A204.1 (cell line): ENCODE results near the gene SPNS2.

Source experiments
- FAIRE-seq: peaks from 2 replicates; lab custom pipeline; 2012; peaks lifted over from hg19 to GRCh38; lab: Jason Lieb, UNC

Gene SPNS2

GRCh38 chr17:4498461-4499397, at the start of gene SPNS2:
TSS of gene SPNS2 (plus strand) at chr17:4498881. CDS start at chr17:4499048, 167 bp downstream.
- no peak for FAIRE-seq

GRCh38 chr17:4449736-4450135, 48.9 kb upstream of the SPNS2 start:
- no peak for FAIRE-seq

- no peak for FAIRE-seq
These were observed 47.9 kb upstream of the SPNS2 start for GRCh38 chr17:4450710-4451316.

GRCh38 chr17:4453812-4454591, 44.7 kb upstream of the SPNS2 start:
- no peak for FAIRE-seq

GRCh38 chr17:4460661-4461060, 38.0 kb upstream of the SPNS2 start:
- FAIRE-seq = no peak

- FAIRE-seq = no peak
These were observed 34.7 kb upstream of the SPNS2 start for GRCh38 chr17:4463818-4464476.

GRCh38 chr17:4465786-4466185, 32.9 kb upstream of the SPNS2 start:
- no peak for FAIRE-seq

- FAIRE-seq = no peak
These were observed 31.4 kb upstream of the SPNS2 start for GRCh38 chr17:4467287-4467686.

GRCh38 chr17:4469552-4469951, 29.1 kb upstream of the SPNS2 start:
- no peak for FAIRE-seq

GRCh38 chr17:4472286-4472685, 26.4 kb upstream of the SPNS2 start:
- FAIRE-seq = no peak

- FAIRE-seq = no peak
These were observed 24.6 kb upstream of the SPNS2 start for GRCh38 chr17:4474093-4474492.

GRCh38 chr17:4475001-4475400, 23.7 kb upstream of the SPNS2 start:
- no peak for FAIRE-seq

- FAIRE-seq = no peak
These were observed 23.2 kb upstream of the SPNS2 start for GRCh38 chr17:4475463-4475862.

GRCh38 chr17:4476017-4476416, 22.7 kb upstream of the SPNS2 start:
- no peak for FAIRE-seq

- FAIRE-seq = no peak
These were observed 22.1 kb upstream of the SPNS2 start for GRCh38 chr17:4476511-4477070.

GRCh38 chr17:4477255-4477791, 21.4 kb upstream of the SPNS2 start:
- FAIRE-seq = no peak

GRCh38 chr17:4478318-4478830, 20.3 kb upstream of the SPNS2 start:
- no peak for FAIRE-seq

- FAIRE-seq = no peak
These were observed 19.2 kb upstream of the SPNS2 start for GRCh38 chr17:4479340-4479981.

- no peak for FAIRE-seq
These were observed 18.5 kb upstream of the SPNS2 start for GRCh38 chr17:4479982-4480751.
